Fibroblast of mammary gland (primary cell): ENCODE data around the gene CDC37.

Experiments
- DNase-seq: peaks from one replicate; pipeline ENCODE4 v3.0.0-alpha.2; 2010; ENCODE audit warnings: low read depth
- H3K4me3 ChIP-seq: 2 replicates; pipeline ENCODE4 v1.5.1; 2011; ENCODE audit warnings: low read depth, mild to moderate bottlenecking, low read length, moderate library complexity; ENCODE audit not compliant: control insufficient read depth
- CTCF ChIP-seq: conservative IDR thresholded peaks from 2 replicates; pipeline ENCODE4 v1.5.1; 2011; ENCODE audit warnings: low read depth, low read length, inconsistent platforms; ENCODE audit not compliant: control insufficient read depth, insufficient read depth

CDC37 gene

GRCh38 chr19:10427169-10427568 is 23.8 kb upstream of the CDC37 start:
- no peak overlapping the region for H3K4me3 ChIP-seq
- TF ChIP-seq CTCF: no peak
- no peak for DNase-seq

DNA sequence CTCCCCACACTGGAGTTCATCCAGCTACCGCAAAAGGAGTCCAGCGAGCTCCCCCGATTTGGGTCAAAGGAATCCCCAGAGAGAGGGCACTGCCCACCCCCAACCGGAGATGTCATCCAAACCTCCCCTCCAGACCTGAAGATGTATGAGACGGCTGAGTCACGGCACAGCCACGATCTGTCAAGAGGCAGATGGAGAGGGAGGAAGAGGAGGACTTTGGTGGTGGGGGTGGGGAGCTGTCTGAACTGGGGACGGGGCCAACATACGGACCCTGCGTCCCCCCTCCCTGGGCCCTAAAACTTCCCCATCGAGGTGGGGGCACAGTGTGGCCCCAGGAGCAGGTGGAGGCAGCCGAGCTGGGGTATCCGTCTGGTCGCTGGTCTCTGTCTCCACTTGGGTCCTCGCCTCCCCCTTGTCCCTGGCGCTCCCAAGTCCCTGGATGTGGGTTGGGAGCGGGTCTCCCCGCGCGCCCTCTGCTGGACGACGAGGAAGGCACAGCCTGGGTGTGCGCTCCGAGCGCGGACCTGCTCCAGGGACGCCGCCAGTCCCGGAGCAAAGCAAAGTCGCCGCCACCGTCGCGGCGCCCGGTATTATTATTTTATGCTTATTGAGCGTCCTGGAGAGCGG is 20.8 kb upstream of the CDC37 start:
- peak; percentile 65 for TF ChIP-seq CTCF
- DNase-seq: peak; percentile 71
- peak overlapping the region; percentile 43 for H3K4me3 ChIP-seq

DNA sequence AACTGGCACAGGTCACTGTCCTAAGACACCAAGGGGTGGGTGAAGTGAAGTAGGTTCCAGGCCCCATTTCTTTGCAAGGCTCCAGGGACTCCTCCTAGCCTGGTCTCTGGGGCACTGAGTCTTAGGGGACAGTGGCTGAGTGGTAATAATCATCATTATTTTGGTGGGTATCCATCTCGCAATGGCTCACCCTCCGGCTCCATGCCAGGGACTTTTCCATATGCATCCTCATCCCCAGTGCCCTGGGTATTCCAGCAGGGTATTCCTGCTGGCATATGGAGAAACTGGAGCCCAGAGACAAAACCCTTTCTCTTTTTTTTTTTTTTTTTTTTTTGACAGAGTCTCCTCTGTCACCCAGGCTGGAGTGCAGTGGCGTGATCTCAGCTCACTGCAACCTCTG is 19.5 kb upstream of the CDC37 start:
- no peak overlapping the region for H3K4me3 ChIP-seq
- no peak for TF ChIP-seq CTCF
- DNase-seq: no peak

- no peak for TF ChIP-seq CTCF
- DNase-seq: no peak
- no peak overlapping the region for H3K4me3 ChIP-seq
These were observed 18.7 kb upstream of the CDC37 start for GRCh38 chr19:10422046-10422461.

- TF ChIP-seq CTCF: no peak
- no peak for DNase-seq
These were observed 18.1 kb upstream of the CDC37 start for GRCh38 chr19:10421240-10422045.

DNA sequence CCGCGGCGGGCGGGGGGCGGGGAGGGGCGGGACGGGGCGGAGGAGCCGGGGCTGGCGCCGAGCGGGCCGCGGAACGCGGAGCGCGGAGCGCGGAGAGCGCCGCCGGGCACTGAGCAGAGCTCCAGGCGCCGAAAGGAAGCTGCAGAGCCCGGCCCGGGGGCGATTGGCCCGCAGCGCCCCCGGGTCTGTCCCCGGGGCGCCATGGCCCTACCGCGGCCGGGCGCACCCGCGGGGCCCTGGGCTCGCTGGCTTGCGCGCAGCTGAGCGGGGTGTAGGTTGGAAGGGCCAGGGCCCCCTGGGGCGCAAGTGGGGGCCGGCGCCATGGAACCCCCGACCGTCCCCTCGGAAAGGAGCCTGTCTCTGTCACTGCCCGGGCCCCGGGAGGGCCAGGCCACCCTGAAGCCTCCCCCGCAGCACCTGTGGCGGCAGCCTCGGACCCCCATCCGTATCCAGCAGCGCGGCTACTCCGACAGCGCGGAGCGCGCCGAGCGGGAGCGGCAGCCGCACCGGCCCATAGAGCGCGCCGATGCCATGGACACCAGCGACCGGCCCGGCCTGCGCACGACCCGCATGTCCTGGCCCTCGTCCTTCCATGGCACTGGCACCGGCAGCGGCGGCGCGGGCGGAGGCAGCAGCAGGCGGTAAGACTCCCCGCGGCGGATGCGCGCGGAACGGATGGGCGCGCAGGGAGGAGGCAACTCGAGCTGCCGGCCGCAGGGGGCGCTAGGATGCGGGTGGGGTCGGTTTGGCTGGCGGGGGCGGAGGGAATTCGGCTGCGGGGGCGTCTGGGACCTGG is 17.3 kb upstream of the CDC37 start, which contains the start of gene PDE4A:
Gene PDE4A (plus strand): TSS at position 95 of the 796 bp plus-strand sequence. CDS start 227 bp downstream, at position 322.
- DNase-seq: no peak
- peak within 1 kb of the TSS; percentile 46 for H3K4me3 ChIP-seq

More at GRCh38 chr19:10421240-10422045, 18.1 kb upstream of the CDC37 start:
- H3K4me3 ChIP-seq: no peak overlapping the region

More for the DNA sequence above, 17.3 kb upstream of the CDC37 start, which contains the start of gene PDE4A:
- TF ChIP-seq CTCF: no peak
